GM12891 (cell line): ENCODE data around the gene CADM1.

Source experiments
- POLR2A ChIP-seq: IDR thresholded peaks from 2 replicates; pipeline ENCODE4 v1.6.1; 2011; ENCODE audit warnings: low read depth, low read length, control low read depth
- POLR2AphosphoS5 ChIP-seq: IDR thresholded peaks from 2 replicates; pipeline ENCODE4 v1.6.1; 2011; ENCODE audit warnings: low read depth, low read length, control low read depth
- SPI1 ChIP-seq: IDR thresholded peaks from 2 replicates; pipeline ENCODE4 v1.6.1; 2011; ENCODE audit warnings: low read depth, low read length, control low read depth
- TAF1 ChIP-seq: IDR thresholded peaks from 2 replicates; pipeline ENCODE4 v1.6.1; 2011; ENCODE audit warnings: low read depth, low read length, control low read depth

- TF ChIP-seq TAF1 (no peak), SPI1 (no peak), POLR2AphosphoS5 (no peak), POLR2A (no peak)
Measured at GRCh38 chr11:115313224-115313838, 190.9 kb downstream of the CADM1 start.
